ENCODE results near the gene TMEM183A. TPM values are rescaled to one million over a fixed set of nuclear protein-coding genes. Genes with fewer than 3 reads are reported as not detected.

Gene TMEM183A
- total and polyA plus RNA-seq, 7 donors: 71.7 to 108 (median 79.9) TPM

GRCh38 chr1:203036135-203036534 lies 29.0 kb downstream of the TMEM183A start:
- 54 to 56% methylated on average over 4 of the region's 4 CpGs for WGBS, 2 donors
- peak overlapping the region in 2 of 4 donors; percentile 83 to 88 for H3K27ac ChIP-seq

GRCh38 chr1:203036537-203036936 lies 29.4 kb downstream of the TMEM183A start:
- TF ChIP-seq POLR2AphosphoS5 (IDR thresholded peaks at IDR 0.05) (no peak), POLR2A (IDR thresholded peaks at IDR 0.05) (no peak), EP300 (IDR thresholded peaks at IDR 0.05) (no peak), CTCF (IDR thresholded peaks at IDR 0.05) (no peak)
- Histone ChIP-seq H3K36me3 (no peaks in the 10 kb centered on the region), H3K27ac (peak overlapping the region in 2 of 4 donors; percentile 83 to 88), H3K4me3 (no peak overlapping the region), H3K4me1 (peaks cover 0 to 34% (median 25%) of the 10 kb centered on the region in 4 donors), H3K27me3 (no peaks in the 10 kb centered on the region), H3K9me3 (no peaks in the 10 kb centered on the region)
- 45 to 55% methylated on average over 2 of the region's 2 CpGs for WGBS, 2 donors
- intact Hi-C loops (cut with DNase I): no loop called here
- DNase-seq: no peak

More at GRCh38 chr1:203036135-203036534, 29.0 kb downstream of the TMEM183A start:
- Histone ChIP-seq H3K4me3 (no peak overlapping the region), H3K9me3 (no peaks in the 10 kb centered on the region), H3K27me3 (no peaks in the 10 kb centered on the region), H3K4me1 (peaks cover 0 to 34% (median 25%) of the 10 kb centered on the region in 4 donors), H3K36me3 (no peaks in the 10 kb centered on the region)
- intact Hi-C loops (cut with DNase I): no loop called here
- TF ChIP-seq CTCF (IDR thresholded peaks at IDR 0.05): no peak
- TF ChIP-seq EP300 (IDR thresholded peaks at IDR 0.05): no peak
- no peak for TF ChIP-seq POLR2AphosphoS5 (IDR thresholded peaks at IDR 0.05)
- no peak for TF ChIP-seq POLR2A (IDR thresholded peaks at IDR 0.05)
- no peak for DNase-seq

- TF ChIP-seq EP300 (IDR thresholded peaks at IDR 0.05): no peak
- no peak for TF ChIP-seq POLR2AphosphoS5 (IDR thresholded peaks at IDR 0.05)
- no peak for TF ChIP-seq CTCF (IDR thresholded peaks at IDR 0.05)
- TF ChIP-seq POLR2A (IDR thresholded peaks at IDR 0.05): no peak
- Histone ChIP-seq H3K9me3 (no peaks in the 10 kb centered on the region), H3K36me3 (no peaks in the 10 kb centered on the region), H3K27ac (peak overlapping the region; percentile 68 to 88 (median 77)), H3K27me3 (no peaks in the 10 kb centered on the region), H3K4me3 (no peak overlapping the region), H3K4me1 (peaks cover 0 to 34% (median 25%) of the 10 kb centered on the region in 4 donors)
- WGBS, 2 donors: 80 to 87% methylated on average over 10 of the region's 10 CpGs
- DNase-seq: no peak
- intact Hi-C loops (cut with DNase I): loop anchor here (2.0 kb wide), 1 partner anchor 83 kb away; no protein-coding TSS in a partner anchor
These were observed 30.5 kb downstream of the TMEM183A start for GRCh38 chr1:203037509-203038190.

GRCh38 chr1:203038217-203038741 lies 31.1 kb downstream of the TMEM183A start:
- intact Hi-C loops (cut with DNase I): loop anchor here (2.0 kb wide), 1 partner anchor 83 kb away; no protein-coding TSS in a partner anchor
- no peak for TF ChIP-seq CTCF (IDR thresholded peaks at IDR 0.05)
- TF ChIP-seq EP300 (IDR thresholded peaks at IDR 0.05): peak in 1 of 4 donors; percentile 6
- TF ChIP-seq POLR2AphosphoS5 (IDR thresholded peaks at IDR 0.05): peak in 1 of 4 donors; percentile 36
- TF ChIP-seq POLR2A (IDR thresholded peaks at IDR 0.05): no peak
- Histone ChIP-seq H3K4me1 (peaks cover 0 to 34% (median 25%) of the 10 kb centered on the region in 4 donors), H3K4me3 (no peak overlapping the region), H3K27ac (peak overlapping the region; percentile 68 to 88 (median 77)), H3K27me3 (no peaks in the 10 kb centered on the region), H3K36me3 (no peaks in the 10 kb centered on the region), H3K9me3 (no peaks in the 10 kb centered on the region)
- DNase-seq: peak; percentile 84
- WGBS, 2 donors: 41 to 49% methylated on average over 9 of the region's 9 CpGs

All from sigmoid colon (tissue), 7 donors.